Measurements from ENCODE around the gene GPR39. TPM values are rescaled to one million over a fixed set of nuclear protein-coding genes. Genes with fewer than 3 reads are reported as not detected.

The GPR39 gene
- total RNA-seq, 1 experiment from 2014 or later = 0.50 TPM

- Mint-ChIP-seq H3K27me3 (ENCODE audit: low read depth) (no peaks in the 10 kb centered on the region), H3K9me3 (peaks cover 32 to 53% of the 10 kb centered on the region in 2 experiments), H3K4me1 (no peaks in the 10 kb centered on the region), H3K36me3 (ENCODE audit: insufficient read depth in 1 of 3, low read depth in 3 of 3) (peaks cover 3 to 19% (median 4%) of the 10 kb centered on the region in 3 experiments; a peak in 5 of 7 replicates), H3K4me3 (no peak overlapping the region), H3K27ac (no peak overlapping the region)
- Histone ChIP-seq H4K5ac (ENCODE audit: insufficient read length, low read depth, low read length) (no peak overlapping the region), H4K91ac (ENCODE audit: insufficient read length, low read depth, low read length) (no peak overlapping the region), H3K79me2 (ENCODE audit: insufficient read depth, low read length) (no peaks in the 10 kb centered on the region), H3K18ac (ENCODE audit: insufficient read length, low read depth, low read length) (no peak overlapping the region), H3K9me3 (ENCODE audit: control insufficient read depth, low read depth, low read length) (peaks cover 27% of the 10 kb centered on the region), H3K27ac (ENCODE audit: insufficient read length, low read depth, low read length) (no peak overlapping the region), H3K27me3 (ENCODE audit: insufficient read depth, low read length) (no peaks in the 10 kb centered on the region), H3K79me1 (ENCODE audit: insufficient read depth, low read depth, low read length, poor library complexity, severe bottlenecking) (no peaks in the 10 kb centered on the region), H3K56ac (ENCODE audit: insufficient read length, low read depth, low read length) (no peak overlapping the region), H3K4me1 (ENCODE audit: insufficient read depth, low read length) (no peaks in the 10 kb centered on the region), H2AK5ac (ENCODE audit: insufficient read length, low read length) (no peak overlapping the region), H3K23ac (ENCODE audit: insufficient read length, low read depth, low read length) (no peak overlapping the region), H3K23me2 (ENCODE audit: insufficient read length, low read depth, low read length, poor library complexity, severe bottlenecking) (no peaks in the 10 kb centered on the region), H2BK5ac (ENCODE audit: insufficient read length, low read length) (no peak overlapping the region), H4K20me1 (ENCODE audit: control insufficient read depth, insufficient read depth, insufficient read length) (no peaks in the 10 kb centered on the region), H3K4ac (ENCODE audit: low read depth, low read length) (no peak overlapping the region), H2BK20ac (ENCODE audit: low read depth, low read length, poor library complexity, severe bottlenecking) (no peak overlapping the region), H4K8ac (replicated peaks; ENCODE audit: insufficient read length, low read depth, low read length) (no peak overlapping the region), H3K4me2 (ENCODE audit: insufficient read depth, insufficient read length, low read length) (no peak overlapping the region), H2BK12ac (ENCODE audit: insufficient read length, low read depth, low read length) (no peak overlapping the region), H2BK15ac (ENCODE audit: low read depth, low read length) (no peak overlapping the region), H2BK120ac (ENCODE audit: low read depth, low read length, poor library complexity, severe bottlenecking) (no peak overlapping the region), H3T11ph (ENCODE audit: low read length) (no peak overlapping the region), H3K14ac (ENCODE audit: insufficient read depth, low read length) (no peak overlapping the region), H3K9ac (ENCODE audit: extremely low read depth, insufficient read length, low read length) (no peak overlapping the region), H2AFZ (ENCODE audit: low read length) (no peak overlapping the region)
- no peak for DNase-seq
- TF ChIP-seq, protein P1, sequence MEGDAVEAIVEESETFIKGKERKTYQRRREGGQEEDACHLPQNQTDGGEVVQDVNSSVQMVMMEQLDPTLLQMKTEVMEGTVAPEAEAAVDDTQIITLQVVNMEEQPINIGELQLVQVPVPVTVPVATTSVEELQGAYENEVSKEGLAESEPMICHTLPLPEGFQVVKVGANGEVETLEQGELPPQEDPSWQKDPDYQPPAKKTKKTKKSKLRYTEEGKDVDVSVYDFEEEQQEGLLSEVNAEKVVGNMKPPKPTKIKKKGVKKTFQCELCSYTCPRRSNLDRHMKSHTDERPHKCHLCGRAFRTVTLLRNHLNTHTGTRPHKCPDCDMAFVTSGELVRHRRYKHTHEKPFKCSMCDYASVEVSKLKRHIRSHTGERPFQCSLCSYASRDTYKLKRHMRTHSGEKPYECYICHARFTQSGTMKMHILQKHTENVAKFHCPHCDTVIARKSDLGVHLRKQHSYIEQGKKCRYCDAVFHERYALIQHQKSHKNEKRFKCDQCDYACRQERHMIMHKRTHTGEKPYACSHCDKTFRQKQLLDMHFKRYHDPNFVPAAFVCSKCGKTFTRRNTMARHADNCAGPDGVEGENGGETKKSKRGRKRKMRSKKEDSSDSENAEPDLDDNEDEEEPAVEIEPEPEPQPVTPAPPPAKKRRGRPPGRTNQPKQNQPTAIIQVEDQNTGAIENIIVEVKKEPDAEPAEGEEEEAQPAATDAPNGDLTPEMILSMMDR (conservative IDR thresholded peaks at IDR 0.05) = no peak
- no CpG with 5 or more reads among the region's 1 CpG for WGBS (ENCODE audit: extremely low coverage, insufficient read length, low lambda C conversion rate)
Measured at GRCh38 chr2:132465917-132466316, 49.3 kb downstream of the GPR39 start.

All from H9 (cell line).